NCI-H69 (cell line): ENCODE measurements around the gene CDC42EP5.
A peak's percentile ranks its signal among the peaks of the same experiment; 100 is the strongest.

Experiments used
- DNase-seq: peaks from one replicate; lab custom pipeline; 2025; lab: John Stamatoyannopoulos, UW

CDC42EP5 gene

DNA sequence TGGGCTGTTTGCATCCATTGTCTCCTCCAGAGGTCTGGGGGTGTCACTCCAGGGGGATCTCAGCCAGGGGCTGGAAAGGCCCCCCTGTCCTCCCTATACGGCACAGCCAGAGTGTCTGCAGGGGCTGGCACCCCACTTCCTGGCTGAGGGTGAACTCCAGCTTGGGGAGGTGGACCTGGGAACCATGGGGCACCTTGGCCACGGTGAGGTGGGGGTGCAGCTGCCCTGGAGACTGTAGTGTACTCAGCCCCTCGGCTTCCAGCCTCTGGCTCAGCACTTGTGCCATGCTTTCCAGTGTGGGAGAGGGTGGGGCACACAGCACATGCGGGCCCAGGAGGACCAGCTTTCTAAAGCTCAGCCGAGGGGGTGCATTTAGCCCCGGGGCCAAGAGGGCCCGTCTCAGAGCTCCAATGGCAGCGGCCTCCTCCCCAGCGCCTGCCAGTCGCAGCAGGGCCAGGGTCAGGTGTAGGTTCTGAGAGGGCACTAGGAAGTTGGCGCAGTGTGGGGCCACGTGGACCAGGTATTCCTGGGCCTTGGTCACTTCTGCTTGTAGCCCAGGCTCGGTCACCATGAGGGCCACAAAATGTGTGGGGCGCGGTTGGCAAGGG lies 10.9 kb downstream of the CDC42EP5 start:
- DNase-seq, result no peak

- no peak for DNase-seq
Observed at GRCh38 chr19:54461613-54462012, 11.5 kb downstream of the CDC42EP5 start.

- no peak for DNase-seq
Observed at GRCh38 chr19:54461210-54461609, 11.9 kb downstream of the CDC42EP5 start.

GRCh38 chr19:54460230-54461005 lies 12.7 kb downstream of the CDC42EP5 start:
- no peak for DNase-seq

DNA sequence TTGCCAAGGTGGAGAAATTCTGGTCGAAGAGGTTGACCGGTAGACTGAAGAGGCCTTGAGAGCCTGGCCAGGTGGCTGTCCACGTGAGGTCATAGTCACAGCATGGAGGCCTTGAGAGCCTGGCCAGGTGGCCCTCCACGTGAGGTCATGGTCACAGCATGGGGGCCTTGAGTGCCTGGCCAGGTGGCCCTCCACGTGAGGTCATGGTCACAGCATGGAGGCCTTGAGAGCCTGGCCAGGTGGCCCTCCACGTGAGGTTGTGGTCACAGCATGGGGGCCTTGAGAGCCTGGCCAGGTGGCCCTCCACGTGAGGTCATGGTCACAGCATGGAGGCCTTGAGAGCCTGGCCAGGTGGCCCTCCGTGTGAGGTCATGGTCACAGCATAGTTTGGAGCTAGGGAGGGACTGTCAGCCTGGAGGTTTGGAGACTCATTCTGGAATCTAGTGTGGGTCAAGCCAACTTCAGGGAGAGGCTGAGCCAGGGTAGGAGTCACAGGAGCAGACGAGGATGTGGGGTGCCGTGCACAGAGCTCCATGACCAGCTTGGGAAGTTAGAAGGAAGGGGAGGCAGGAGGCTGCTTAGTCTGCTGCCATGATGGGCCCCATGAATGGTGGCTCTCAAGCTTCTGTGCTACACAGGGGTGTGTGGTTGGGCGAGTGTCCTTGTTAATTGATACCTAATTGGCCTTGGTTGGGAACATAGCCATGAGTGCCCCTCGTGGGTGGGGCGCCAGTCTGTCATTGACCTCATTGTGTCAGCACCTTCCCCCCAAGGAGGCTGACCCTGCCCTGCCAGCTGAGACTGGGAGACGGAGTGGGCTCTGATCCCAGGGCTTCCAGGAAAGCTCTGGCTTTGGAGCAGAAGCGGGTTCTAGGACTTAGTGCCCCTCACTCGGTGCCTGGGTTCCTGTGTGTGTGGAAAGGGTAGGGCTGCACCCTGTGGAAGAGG lies 13.5 kb downstream of the CDC42EP5 start:
- no peak for DNase-seq

GRCh38 chr19:54458648-54459281 lies 14.3 kb downstream of the CDC42EP5 start:
- DNase-seq, result no peak

GRCh38 chr19:54457773-54458647 lies 15.1 kb downstream of the CDC42EP5 start:
- no peak for DNase-seq

- no peak for DNase-seq
Observed at GRCh38 chr19:54456423-54457373, 16.4 kb downstream of the CDC42EP5 start.

DNA sequence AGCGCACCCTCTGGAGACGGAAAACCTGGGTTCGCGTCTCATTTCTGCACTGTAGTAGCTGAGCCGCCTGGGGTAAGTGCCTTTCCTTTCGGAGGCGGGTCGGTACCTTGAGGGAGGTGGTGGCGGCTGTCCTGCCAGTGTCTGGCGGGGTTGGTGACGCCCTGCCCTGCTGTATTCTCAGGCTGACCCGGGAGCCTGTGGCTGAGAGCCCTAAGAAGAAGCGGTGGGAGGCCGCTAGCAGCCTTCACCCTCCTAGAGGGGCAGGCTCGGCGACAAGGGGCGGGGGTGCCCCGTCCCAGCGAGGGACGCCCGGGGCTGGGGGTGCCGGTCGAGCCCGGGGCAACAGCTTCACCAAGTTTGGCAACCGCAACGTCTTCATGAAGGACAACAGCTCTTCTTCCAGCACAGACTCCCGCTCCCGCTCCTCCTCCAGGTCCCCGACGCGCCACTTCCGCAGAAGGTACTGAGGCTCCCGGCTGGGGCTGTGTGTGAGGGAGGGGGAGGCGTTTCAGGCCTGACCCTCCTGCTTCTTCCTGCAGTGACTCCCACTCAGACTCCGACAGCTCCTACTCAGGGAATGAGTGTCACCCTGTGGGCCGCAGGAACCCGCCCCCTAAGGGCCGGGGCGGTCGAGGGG lies 17.2 kb downstream of the CDC42EP5 start:
- DNase-seq, result no peak

DNA sequence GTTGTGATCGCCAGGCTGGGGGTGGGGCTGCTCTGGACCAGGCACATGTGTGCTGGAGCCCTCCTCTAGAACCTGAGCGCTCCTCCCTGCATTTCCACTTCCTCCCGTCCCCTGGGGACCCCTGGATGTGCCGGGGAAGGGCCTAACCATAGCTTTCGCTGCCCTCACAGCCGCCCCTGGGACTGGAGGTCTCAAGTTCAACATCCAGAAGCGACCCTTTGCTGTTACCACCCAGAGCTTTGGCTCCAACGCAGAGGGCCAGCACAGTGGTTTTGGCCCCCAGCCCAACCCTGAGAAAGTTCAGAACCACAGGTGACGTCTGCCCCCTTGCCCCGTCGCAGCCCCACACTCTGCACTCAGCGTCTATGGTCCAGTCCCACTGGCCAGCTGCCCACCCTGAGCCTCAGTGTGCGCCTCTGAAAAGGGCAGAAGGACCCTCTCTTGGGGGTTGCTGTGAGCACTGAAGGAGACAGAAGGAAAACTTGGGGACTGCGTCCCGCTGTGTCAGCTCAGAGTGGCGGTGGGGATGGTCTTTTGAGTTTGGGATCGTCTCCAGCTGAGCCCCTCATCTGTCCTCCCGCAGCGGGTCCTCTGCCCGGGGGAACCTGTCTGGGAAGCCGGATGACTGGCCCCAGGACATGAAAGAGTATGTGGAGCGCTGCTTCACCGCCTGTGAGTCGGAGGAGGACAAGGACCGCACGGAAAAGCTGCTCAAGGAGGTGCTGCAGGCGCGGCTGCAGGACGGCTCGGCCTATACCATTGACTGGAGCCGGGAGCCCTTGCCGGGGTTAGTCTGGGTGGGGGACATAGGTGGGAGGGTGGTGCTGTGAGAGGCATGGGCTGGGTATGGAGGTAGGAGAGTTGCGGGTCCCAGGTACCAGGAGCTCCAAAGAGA lies 18.1 kb downstream of the CDC42EP5 start:
- no peak for DNase-seq

- DNase-seq, result no peak
Observed at GRCh38 chr19:54453921-54454780, 18.9 kb downstream of the CDC42EP5 start.

- no peak for DNase-seq
Observed at GRCh38 chr19:54452626-54453025, 20.5 kb downstream of the CDC42EP5 start.

DNA sequence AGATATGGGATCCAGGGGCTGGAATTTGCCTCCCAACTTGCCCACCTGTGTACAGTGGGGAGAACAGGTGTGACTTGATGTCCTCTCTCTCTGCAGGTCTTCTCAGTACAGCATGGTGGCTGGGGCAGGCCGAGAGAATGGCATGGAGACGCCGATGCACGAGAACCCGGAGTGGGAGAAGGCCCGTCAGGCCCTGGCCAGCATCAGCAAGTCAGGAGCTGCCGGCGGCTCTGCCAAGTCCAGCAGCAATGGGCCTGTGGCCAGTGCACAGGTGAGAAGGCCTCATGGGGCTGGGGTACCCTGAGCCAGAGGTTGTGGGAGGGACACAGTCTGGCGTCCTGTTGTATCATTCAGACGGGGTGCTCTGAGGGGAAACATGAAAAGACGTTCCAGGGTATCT lies 21.1 kb downstream of the CDC42EP5 start:
- no peak for DNase-seq

DNA sequence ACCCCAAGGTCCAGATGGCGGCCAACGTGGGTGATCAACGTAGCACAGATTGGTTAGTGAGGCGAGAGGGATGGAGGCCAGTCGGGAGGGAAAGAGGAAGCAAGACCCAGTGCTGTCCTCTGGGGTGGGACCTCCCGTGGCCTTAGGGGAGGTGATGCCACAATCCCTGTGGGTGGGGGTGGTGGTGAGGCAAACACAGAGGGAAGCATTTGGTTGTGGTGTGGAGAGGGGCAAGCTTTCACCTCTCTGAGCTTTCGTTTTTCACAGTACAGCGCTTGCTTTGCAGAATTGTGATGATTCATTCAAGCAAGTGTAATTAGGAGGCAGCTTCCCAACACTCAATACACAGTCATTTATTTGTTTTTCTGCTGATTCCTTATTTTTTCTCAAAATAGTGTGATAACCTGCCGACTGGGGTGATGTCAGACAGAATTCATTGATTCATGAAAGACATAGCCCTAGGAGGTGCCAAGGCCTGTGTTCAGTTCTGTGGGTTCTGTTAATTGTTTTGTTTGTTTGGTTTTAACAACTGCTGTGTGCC lies 21.7 kb downstream of the CDC42EP5 start:
- no peak for DNase-seq

GRCh38 chr19:54449701-54450069 lies 23.4 kb downstream of the CDC42EP5 start:
- no peak for DNase-seq

DNA sequence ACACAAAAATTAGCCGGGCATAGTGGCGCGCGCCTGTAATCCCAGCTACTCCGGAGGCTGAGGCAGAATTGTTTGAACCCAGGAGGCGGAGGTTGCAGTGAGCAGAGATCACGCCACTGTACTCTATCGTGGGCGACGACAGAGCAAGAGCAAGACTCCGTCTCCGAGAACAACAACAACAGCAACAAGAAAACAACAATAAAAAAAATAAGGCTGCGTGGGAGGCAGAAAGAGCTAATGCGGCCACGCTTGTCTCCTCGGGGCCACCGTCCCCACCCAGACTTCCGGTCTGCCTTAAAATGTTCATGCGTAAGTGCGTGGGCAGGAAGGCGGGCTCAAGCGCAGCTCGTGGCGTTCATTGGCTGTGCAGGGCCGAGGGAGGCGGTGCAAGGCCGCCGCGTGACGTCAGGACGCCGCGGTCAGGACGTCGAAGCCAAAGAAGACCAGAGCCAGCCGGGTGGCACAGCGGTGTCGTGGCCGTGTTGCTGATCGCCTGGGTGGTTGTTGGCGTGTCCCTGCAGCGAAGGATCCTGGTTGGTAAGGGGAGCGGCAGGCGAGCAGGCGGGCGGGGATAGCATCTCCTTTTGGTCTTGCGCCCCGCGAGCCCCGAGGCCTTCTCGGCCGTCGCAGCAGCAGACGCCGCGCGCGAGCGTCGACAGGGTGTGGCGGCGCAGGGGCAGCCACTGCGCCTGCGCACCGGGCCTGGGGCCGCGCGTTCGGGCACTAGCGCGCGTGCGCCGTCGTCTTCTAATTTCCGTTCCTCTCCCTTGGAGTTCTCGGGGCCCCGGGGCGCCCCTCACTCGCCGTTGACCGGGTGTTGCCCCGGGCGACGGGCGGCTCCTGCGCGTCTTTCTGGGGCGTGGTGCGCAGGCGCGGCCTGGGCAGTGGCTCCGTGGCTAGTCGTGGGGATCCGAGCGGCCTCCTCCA lies 24.1 kb downstream of the CDC42EP5 start, which contains the start of gene LENG8:
TSS of gene LENG8 (plus strand) at position 426 of the 927 bp plus-strand sequence. CDS start 2,146 bp downstream, outside the sequence.
- DNase-seq, result peak; percentile 98
